ENCODE data around the gene KLF16.
A peak's percentile ranks its signal among the peaks of the same experiment; 100 is the strongest.
"Not testable (repeated sequence)": the region's sequence is repeated elsewhere in the genome, so short reads cannot be mapped to it uniquely, and the experiment has no call there.

Gene KLF16

DNA sequence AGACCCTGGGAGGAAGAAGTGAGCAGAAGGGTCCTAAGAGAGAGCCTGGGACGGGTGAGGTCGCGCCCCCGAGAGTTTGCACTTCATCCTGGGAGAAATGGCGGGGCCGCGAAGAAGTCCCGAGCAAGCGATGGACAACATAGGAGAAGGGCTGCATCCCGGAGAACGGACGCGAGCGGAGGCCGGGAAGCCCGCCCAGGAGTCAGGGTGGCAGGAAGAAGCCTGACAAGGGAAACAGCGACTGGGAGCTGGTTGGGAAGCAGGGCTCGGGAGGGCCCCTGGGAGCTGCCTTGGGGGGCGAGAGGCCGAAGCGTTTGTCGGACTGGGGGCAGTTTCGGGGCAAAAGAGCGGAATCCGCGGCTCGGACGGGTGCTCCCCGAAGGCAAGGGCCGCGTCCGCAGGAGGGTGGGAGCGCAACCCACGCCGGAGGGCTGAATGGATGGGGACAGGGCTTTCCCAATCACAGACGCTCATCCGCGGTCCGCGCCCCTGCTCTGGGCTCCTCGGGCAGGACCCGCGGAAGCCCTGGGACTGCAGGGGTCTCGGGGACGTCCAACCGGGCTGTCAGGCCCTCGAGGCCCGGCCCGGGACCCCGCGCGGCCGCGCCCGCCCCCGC lies 21.4 kb upstream of the KLF16 start:
- peak; percentile 49 for DNase-seq (ENCODE audit: low spot score)
- in situ Hi-C loops (cut with MboI; ENCODE audit: low pct_unique_long_range_greater_than_20kb, low sequenced_read_pairs, unreplicated experiment) = no loop called here

DNA sequence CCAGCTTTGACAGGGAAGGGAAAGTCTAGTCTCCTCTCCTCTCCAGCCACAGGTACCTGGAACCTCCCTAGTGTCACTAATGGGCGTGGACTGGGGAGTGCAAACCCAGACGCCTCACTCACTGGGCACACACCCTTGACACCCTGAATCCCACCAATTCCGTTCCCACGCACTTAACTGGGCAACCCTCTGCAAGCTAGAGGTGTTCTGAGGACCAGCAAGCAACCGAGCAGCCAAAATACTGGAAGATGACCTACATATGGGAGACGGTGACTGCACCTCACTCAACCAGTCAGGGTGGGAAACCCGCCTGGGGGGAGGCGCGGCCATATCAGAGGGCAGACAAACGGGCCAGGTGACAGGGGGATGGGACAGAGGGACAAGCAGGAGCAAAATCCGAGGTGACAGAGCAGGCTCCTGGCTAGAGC lies 20.9 kb upstream of the KLF16 start:
- peak; percentile 50 for DNase-seq (ENCODE audit: low spot score)
- TF ChIP-seq, protein P1, sequence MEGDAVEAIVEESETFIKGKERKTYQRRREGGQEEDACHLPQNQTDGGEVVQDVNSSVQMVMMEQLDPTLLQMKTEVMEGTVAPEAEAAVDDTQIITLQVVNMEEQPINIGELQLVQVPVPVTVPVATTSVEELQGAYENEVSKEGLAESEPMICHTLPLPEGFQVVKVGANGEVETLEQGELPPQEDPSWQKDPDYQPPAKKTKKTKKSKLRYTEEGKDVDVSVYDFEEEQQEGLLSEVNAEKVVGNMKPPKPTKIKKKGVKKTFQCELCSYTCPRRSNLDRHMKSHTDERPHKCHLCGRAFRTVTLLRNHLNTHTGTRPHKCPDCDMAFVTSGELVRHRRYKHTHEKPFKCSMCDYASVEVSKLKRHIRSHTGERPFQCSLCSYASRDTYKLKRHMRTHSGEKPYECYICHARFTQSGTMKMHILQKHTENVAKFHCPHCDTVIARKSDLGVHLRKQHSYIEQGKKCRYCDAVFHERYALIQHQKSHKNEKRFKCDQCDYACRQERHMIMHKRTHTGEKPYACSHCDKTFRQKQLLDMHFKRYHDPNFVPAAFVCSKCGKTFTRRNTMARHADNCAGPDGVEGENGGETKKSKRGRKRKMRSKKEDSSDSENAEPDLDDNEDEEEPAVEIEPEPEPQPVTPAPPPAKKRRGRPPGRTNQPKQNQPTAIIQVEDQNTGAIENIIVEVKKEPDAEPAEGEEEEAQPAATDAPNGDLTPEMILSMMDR (IDR thresholded peaks at IDR 0.05; ENCODE audit: extremely low read depth, insufficient read depth, missing control alignments) = no peak
- in situ Hi-C loops (cut with MboI; ENCODE audit: low pct_unique_long_range_greater_than_20kb, low sequenced_read_pairs, unreplicated experiment) = no loop called here

More for the DNA sequence above, 21.4 kb upstream of the KLF16 start:
- TF ChIP-seq, protein P1 (IDR thresholded peaks at IDR 0.05; ENCODE audit: extremely low read depth, insufficient read depth, missing control alignments) = no peak

DNA sequence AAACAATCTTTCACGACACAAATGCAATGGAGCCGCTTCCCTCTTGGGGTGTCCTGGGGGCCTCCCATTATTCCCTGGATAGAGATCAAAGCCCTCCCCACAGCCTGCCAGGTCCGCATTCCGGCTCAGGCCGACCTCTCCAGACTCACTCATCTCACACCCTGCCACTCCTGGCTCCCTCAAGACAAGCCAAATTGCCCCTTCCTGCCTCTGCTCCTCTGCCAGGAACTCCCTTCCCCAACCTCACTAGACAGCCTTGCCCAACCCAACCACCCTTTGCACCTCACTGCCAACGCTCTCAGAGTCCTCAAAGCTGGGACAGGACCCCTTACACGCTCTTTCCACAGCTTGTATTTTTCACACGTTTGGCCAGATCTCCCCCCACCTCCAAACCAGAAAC lies 20.4 kb upstream of the KLF16 start:
- DNase-seq (ENCODE audit: low spot score) = no peak
- TF ChIP-seq, protein P1 (IDR thresholded peaks at IDR 0.05; ENCODE audit: extremely low read depth, insufficient read depth, missing control alignments) = no peak
- in situ Hi-C loops (cut with MboI; ENCODE audit: low pct_unique_long_range_greater_than_20kb, low sequenced_read_pairs, unreplicated experiment) = no loop called here

DNA sequence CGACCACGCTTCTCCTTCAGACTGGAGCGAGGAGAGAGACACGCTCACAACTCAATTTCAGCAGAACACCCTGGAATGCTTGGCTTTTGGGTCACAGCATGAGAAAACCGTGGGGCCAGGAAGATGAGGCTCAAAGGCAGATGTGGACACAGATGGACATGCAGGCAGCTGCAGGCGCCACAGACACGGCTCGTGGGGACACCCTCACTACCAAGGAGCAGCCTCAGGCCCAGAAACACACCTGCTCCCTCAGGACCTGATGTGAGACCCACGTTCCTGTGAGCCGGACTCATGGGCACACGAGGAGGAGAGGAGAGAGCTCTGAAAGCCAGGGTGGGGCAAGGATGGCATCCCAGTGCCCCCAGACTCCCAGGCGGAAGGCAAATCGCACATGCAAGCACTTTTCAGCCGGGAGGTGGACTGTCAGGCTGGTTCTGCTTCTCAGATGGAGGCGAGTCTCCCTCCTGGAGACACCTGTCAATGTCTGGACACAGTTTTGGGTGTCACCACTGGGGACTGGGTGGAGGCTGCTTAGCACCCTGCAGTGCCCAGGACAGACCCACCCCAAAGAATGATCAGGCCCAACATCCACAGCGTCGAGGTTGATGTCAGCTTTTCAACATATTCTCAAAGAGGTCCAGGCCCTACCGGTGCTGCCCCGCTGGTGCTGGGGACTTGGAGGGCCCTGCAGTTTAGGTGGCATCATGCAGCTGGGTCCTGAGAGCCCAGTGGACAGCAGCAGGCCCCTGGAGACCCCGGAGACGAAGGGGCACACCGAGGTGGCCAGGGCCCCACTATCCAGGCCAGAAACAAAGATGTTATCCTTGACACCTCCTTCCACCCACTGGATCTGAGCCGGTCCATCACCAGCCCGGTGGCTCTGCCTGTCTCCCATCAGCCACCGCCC lies 19.7 kb upstream of the KLF16 start:
- in situ Hi-C loops (cut with MboI; ENCODE audit: low pct_unique_long_range_greater_than_20kb, low sequenced_read_pairs, unreplicated experiment) = no loop called here
- TF ChIP-seq, protein P1 (IDR thresholded peaks at IDR 0.05; ENCODE audit: extremely low read depth, insufficient read depth, missing control alignments) = no peak
- no peak for DNase-seq (ENCODE audit: low spot score)

DNA sequence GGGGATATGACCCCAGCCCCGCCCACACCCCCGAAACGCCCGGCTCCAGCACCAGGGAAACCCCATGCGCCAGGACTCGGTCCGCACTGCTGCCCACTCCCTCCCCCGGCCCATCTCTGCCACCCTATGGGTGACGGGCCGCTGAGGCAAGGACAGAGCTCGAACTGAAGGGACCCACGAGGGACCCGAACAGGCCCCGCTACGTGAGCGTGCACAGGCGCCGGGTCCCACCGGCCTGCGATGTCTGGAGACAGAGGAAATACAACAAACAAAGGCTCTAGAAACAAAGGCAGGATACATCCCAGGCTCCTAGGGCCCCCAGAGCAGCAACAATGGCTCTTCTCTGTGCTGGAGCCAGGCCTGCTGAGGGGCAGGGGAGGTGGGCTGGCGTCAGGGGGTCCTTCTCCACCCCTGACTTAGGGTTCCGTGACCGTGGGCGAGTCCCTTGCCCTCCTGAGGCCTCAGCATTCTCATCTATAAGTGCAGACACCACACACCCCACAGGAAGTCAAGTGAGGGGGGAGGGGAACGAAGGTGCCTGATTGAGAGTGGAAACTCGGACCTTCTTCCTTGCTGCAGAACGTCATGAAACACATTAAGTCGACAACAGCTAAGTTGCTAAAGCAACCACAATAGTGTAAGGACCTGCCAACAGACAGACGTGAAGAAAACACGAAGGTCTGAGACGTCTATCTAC lies 18.9 kb upstream of the KLF16 start:
- DNase-seq (ENCODE audit: low spot score) = no peak
- in situ Hi-C loops (cut with MboI; ENCODE audit: low pct_unique_long_range_greater_than_20kb, low sequenced_read_pairs, unreplicated experiment) = no loop called here
- TF ChIP-seq, protein P1 (IDR thresholded peaks at IDR 0.05; ENCODE audit: extremely low read depth, insufficient read depth, missing control alignments) = no peak

- DNase-seq (ENCODE audit: low spot score); in situ Hi-C loops (cut with MboI; ENCODE audit: low pct_unique_long_range_greater_than_20kb, low sequenced_read_pairs, unreplicated experiment): not testable (repeated sequence)
Measured at GRCh38 chr19:1881393-1882088, 18.2 kb upstream of the KLF16 start.

Data from GM13977 (cell line).